ENCODE data around the gene EVL.

EVL gene

DNA sequence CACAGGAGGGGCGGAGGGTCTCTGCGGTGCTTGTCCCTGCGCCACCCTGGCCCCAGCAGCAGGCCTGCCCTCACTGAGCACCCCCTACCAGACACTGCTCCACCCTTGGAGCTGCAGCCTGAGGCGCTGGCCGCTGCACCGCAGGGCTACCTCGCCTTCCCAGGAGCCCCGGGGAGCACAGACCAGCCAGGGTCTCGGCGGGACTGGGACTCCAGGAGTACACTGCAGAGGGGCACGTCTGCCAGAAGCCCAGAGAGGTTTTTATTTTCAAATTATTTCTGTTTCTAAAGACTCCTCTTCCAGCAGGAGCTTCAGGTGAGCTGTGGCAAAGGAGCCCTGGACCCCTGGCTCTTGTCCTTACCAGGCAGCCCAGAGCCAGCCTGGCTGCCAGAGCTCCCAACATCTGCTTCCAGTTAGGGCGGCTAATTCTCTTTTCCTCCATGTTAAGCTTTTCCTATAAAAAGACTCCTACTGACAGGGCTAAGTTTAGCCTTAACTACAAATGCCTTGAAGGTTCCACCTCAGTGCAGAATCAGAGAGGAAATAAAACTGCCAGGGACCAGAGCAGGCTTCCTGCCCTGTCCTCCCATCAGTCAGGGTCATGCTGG is 67.8 kb downstream of the EVL start:
- DNase-seq, result no peak

DNA sequence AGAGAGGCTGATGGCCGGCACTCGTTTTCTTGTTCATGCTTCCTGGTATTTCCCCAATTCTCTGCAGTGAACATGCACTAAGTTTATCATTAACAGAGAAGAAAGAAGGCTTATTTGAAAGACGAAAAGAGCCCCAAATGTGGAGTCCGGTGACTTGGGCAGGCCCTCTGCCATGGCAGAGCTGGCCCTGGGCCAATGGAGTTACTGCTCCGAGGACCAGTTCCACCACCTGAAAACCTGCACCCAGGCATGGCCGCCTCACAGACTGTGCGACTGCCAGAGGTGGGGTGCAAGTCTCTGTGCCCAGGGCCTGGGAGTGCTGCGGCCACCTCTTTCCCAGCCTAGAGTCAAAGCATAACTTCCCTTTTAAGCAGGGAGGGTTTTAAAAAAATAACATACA is 69.4 kb downstream of the EVL start:
- DNase-seq, result no peak

DNA sequence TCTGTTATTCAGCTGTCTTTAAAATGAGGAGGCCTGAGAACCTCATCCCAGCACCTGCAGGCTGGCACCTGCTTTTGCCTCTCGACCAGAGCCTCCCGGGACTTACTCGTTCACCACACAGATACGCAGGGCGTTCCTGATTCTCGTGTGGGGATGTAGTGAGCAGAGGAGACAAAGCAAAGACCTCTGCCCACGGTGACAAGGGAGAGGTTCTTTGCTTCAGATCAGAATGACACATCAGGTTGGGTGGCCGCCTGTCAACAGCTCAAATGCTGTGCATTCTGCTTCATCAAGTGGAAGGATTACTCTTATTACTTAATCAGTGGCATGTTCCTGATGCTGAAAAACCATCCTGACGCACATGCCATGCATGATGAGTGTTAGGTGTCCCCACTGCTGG is 69.9 kb downstream of the EVL start:
- DNase-seq, result no peak

DNA sequence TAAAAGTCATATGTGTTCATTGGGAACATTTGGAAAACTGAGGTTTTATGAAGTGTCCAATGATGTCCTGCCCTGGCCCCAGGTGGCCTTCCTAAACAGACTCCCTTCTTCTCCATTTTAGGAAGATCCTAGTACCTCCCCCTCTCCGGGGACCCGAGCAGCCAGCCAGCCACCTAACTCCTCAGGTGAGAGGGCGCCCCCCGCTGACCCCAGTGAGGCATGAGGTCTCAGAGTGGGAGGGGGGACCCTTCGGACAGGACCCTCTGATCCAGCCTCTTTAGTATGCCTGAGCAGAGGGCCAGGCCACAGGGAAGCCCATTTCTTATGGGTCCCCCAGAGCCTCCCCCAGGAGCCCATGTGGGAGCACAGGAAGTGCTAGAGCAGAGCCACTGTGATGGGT is 70.6 kb downstream of the EVL start:
- DNase-seq, result no peak

DNA sequence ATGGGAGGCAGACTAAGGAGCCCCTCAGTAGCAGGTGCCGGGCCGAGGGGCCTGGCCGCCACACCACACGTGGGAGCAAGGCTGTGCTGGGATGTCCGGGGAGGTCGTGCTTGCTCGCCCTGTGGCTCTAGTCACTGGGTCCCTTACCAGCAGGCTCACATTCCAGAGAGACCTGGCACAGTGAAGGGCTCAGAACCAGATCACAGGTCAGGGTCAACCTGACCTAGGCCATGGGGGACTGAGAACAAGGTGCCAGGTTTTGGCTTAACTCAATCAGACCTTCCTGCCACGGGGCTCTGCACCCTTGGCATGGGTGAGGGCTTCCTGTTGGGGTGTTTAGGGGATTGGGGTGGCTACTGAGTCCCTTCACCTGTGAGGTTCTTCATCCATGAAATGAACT is 72.0 kb downstream of the EVL start:
- DNase-seq, result no peak

DNA sequence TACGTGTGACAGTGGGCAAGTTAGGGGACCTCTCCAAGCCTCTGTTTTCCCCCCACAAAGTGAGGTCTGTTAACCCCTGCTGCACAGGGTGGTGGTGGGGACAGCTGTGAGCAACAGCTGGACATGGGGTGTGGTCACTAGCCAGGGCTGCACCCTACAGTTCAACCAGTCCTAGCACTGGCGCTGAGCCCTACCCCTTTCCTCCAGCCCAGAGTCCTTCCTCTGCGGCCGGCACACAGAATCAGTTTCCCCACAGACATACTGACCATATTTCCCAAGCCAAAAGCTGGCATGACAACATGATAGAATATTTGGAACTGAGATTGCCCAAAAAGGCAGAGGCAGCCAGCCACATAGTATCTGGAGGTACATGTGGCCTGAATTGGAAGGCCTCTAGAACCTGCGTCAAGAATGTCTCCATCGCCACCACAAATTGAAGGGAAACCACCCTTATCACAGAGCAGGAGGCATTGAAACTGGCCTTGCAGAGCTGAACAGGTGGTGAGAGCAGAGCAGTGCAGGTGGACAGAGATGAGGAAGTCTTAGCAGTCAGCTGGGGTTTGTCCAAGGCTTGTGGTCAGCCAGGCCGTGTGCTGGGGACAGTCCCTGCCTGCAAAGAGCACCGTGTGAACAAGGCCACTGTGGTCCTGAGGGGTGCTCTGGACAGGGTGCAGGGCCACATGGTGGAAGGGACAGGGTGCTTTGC is 73.0 kb downstream of the EVL start:
- DNase-seq, result no peak

DNA sequence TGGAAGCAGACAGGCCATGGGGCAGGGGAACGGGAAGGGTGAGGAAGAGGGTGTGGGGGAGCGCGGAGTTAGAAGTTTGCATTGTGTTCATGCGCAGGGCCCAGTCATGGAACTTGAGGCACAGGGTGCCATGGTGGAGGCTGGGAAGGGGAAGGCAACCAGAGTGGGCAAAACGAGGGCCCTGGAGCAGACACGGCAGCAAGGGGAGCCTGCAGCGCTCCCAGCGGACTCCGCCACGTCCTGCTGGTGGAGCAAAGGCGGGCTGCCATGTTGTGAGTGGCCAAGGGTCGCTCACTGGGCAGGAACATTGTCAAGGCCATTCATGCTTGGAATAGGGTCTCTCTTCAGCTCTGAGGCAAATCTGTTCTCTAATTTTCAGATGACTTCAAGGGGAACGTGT is 73.7 kb downstream of the EVL start:
- DNase-seq, result no peak

DNA sequence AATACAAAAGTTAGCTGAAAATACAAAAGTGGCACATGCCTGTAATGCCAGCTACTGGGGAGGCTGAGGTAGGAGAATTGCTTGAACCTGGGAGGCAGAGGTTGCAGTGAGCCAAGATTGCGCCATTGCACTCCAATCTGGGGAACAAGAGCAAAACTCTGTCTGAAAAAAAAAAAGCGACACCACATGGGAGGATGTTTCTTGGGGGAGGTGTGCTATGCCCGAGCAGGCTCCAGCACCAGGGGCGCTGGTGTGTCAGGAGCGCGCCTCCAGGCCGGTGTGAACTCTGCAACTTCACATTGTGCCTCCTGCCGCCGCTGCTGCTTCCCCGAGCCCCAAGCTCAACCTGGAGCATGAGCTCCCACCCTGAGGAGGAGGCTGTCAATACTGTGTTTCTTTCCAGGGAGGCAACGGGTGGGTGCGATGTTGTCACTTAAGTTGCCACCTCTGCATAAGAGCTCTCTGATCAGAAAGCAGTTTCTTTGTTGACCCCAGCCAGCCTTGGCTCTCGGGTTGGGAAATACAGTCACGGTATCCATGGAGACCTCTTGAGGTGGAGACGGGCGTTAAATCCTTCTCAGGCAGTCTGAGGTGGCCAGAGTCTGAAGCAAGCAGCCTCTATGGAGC is 75.3 kb downstream of the EVL start:
- no peak for DNase-seq

DNA sequence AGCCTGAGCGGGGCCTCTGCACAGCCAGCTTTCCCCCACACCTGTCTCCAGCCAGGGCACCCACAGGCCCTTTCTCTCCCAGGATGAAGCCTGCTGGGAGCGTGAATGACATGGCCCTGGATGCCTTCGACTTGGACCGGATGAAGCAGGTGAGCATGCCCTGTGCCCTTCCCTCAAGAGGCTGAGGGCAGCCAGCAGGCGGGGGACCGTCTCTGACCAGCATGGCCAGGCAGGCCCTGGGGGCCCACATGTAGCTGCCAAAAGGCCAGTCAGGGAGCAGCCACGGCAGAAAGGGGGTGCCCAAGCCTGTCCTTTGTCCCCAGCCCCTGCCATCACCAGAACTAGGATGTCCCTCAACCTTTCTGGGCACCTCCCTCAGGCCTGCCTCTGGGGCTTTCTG is 75.9 kb downstream of the EVL start:
- no peak for DNase-seq

DNA sequence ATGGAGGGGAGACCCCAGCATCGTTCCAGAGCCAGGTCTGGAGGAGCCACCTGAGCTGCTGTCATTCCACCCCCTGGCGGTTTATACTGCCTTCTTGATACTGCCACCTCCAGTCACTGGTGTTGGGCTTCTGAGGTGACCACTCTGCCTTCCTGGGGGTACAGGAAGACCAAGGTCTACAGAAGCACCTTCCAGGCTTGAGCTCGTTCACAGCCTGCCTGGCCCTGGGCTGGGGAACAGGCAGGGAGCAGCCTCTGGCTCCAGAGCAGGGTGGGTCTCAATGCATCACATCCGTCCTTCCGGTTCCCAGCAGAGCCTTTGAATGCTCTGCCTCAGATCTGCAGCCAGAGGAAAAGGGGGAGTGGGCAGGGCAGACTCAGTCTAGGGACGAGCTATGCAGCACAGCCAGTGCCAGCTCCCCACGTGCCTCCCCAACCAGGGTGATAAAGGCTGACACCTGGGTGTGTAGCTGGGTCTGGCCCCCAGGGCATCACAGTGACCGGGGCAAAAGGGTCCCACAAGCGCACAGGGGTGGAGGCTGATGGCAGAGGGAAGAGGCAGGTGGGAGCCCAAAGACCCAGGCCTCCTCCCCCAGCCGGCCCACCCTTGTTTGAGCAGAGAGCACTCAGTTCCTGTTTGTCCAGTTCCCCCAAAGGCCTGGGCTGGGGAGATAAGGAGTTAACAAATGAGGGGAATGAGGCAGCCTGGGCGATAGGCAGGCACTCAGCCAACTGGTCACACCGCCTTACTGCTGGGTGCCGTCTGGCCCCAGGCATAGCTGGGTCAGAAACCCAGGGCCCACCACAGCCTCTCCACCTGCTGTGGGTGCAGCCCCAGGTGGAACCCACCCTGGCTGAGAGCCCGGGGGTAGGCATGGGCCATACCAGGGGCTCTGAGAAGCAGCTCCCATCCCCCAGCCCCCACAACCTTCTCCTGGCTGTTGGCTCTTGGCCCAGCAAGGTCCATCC is 77.1 kb downstream of the EVL start:
- no peak for DNase-seq

DNA sequence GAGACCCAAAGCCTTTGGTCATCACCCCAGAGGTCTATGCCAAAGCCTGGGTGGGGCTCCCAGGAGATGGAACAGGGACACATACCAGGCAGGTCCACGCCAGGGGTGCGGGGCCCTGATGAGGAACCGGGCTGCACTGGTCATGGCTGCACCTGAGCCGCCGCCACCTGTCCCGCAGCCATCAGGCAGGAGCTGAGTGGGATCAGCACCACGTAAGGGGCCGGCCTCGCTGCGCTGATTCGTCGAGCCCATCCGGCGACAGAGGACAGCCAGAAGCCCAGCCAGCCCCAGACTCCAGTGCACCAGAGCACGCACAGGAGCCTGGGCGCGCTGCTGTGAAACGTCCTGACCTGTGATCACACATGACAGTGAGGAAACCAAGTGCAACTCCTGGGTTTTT is 78.3 kb downstream of the EVL start:
- DNase-seq, result no peak

DNA sequence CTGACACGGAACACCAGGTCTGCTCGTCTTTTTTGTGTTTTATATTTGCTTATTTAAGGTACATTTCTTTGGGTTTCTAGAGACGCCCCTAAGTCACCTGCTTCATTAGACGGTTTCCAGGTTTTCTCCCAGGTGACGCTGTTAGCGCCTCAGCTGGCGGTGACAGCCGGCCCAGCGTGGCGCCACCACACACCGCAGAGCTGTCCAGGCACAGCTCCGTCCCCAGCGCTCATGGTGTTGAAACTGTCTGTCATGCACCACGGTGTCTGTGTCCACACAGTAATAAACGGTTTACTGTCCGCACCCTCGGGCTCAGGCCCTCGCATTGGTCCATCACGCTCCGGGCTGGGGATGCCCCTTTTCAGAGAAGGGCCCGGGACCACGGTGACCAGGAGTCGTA is 78.7 kb downstream of the EVL start:
- no peak for DNase-seq

DNA sequence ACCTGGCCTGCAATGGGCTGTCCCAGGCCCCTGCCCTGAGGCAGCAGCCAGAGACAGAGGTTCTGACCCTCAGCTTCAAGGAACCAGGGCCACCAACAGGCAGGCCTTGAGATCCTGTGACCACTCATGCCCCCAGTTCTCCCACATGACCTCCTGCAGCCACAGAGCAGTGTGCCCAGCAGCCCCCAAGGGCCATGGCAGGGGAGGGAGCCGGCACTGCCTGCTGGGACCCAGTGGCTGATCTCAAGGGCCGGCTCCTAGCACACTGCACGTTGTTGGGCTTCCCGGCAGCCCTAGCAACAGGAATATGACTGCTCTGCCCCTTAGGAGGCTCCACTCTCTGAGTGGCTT is 79.4 kb downstream of the EVL start:
- no peak for DNase-seq

DNA sequence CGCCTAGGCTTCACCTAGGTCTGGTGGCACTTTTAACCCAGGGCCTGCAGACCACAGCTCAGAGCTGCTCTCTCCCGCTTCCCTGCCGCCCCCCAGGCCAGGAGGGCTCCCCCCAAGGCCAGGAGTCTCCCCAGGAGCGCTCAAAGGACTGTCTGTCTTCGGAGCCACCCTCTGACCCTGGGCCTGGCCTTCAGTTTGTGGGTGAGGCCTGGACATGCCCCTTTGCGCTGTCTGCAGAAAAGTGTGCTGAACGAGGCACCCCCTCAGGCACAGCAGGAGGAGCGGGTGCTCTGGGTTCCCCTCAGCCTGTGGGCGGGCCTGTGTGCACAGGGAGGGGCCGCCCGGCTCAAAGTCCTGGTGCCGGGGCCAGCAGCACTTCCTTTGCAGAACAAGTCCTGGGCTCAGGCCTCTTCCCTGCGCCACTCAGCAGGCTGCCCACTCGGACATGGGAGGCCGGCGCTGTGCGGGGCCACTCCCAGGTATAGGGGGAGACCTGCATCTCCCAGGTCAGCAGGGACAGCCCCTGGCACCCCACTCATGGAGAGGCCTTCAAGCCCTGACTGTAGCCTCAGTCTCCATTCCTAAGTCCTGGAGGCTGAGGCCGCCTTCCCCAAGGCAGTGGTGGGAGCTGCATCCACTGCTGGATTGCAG is 79.9 kb downstream of the EVL start:
- DNase-seq, result no peak

DNA sequence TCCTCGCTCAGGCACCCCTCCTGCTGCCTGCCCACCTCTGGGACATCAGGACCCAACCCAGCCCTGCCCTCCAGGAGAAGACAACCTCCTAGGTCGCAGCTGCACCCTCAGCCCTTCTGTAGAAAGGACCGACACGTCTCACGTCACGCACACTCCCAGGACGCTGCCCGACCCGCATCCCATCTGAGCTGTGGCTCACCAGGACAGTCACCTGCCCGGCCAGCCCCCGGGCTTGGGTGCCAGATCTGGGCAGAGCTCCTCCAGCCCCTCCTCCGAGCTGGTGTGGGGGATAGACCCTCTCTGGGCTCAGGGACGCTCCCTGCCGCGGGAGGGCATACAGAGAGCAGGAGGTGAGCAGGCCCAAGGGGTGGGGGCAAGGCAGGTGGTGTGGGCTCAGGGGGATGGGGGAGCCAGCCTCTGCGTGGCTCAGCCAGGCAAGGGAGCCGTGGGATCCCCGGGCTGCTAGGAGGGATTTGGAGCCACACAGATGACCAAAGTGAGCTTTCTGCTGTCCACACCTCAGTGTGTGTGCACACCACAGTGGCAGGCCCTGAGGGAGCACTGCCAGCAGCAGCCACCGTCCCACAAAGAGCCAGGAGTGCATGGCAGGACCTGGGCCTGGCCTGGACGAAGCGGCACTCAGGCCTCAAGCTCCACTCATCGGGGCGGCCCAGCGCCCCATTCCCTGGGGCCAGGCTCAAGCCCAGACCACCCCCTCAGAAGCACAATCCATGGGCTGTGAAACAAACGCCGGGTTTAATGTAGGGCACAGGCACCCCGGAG is 80.7 kb downstream of the EVL start:
- DNase-seq, result no peak

DNA sequence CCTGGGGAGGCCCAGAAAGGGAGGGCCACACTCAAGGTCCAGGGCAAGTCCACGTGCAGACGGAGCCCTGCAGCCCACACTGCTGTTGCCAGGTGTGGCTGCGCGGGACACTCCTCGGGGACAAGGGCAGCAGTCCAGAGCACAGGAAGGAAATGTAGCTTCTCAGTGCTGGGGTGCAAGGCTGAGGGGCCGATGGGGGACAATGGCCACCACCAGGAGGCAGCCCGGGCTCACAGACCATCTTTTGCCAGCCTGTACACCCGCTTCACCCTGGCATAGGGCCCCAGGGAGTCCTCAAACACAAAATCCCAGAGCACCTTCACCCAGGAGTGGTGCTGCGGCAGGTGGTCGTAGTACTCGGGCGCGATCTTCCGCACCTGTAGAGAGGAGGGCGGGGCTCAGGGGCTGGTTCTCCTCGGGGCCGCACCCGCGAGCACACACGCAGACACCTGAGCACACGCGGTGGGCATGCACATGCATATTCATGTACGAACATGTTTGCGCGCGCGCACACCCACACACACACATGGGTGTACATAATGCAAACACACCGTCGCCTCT is 81.4 kb downstream of the EVL start:
- no peak for DNase-seq

DNA sequence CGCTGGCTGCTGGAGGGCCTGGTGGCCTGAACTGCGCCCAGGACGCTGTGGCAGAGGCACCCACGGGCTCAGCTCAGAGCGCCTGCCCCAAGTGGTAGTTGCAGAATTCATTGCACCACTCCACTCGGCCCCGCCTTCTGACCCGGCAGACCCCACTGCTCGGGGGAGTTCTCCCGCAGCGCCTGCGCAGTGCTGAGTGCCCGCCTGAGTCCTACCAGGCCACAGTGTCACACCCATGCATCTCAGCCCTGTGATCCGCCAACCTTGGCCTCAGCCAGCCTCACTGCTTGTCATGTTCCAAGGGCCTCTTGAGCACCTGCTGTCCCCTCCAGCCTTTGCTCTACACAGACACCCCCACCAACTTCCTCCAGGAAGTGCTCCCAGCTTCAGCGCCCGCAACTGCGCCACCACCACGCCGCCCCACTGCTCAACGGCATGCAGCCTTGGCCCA is 82.0 kb downstream of the EVL start:
- peak; percentile 59 to 62 for DNase-seq

DNA sequence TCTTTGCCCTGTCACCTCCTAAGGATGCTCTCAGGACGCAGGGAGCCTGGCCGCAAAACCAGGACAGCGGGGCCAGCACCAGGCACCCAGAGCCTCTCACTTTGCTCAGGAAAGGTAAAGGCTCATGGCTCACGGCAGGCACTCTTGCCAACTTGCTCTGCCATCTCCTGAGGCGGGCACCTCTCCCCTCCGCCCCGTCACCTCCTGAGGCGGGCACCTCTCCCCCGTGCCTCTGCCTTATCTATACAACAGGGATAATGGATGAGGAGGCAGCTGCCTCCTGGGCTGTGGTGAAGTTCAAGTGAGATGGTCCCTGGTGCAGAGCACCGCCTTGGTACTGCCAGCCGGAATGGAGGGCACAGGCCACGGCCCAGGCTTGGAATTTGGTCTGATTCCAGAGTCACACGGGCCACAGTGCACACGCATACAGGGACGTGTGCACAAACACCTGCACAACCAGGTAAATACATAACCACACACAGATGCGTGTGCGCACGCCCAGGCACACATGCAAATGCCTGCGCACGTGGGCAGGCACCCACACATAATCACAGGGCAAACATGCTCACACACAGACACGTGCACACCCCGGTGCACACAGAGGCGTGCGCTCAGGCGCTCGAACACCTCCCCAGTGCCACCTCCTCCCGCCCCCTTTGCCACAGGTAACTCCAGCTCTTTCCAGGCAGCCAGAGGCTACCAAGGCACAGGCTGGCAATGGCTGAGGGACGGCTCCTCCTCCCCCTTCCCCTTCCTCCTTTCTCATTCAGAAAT is 82.7 kb downstream of the EVL start:
- DNase-seq, result no peak

DNA sequence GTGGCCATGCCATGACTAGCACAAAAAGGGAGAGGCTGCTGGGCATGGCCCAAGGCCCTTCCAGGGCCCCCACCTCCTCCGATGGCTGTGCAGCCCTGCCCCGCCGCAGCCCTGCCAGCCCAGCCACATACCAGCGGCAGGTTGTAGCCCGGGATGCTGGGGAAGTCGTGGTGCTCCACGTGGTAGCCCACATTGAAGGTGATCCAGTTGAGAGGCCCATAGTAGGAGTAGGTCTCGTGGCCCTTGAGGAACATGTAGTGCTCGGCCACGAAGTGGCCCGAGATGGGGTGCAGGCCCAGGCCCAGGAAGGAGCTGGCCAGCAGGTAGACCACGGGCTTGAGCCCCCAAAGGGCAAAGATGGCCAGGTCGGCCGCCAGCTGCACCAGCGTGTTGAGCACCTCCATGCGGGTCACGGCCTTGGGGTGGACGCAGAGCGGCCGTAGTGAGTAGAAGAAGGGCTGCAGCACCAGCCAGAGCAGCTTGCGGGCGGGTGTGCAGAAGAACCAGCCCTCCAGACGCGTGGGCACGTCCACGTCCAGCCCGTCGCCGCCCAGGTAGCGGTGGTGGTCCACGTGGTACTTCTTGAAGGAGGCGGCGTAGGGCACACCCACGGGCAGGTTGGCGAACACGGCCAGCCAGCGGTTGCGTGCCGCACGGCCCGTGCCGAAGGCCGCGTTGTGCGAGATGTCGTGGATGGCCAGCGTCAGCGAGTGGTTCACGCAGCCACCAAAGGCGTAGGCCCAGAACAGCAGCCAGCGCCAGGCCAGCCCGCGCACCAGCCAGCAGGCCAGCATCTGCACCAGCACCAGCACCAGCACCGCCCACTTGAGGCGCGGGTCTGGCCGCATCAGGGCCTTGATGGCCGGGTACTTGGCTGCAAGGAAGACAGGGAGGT is 83.9 kb downstream of the EVL start:
- DNase-seq, result no peak
